ENCODE measurements around the gene NECAB2.

Gene NECAB2

DNA sequence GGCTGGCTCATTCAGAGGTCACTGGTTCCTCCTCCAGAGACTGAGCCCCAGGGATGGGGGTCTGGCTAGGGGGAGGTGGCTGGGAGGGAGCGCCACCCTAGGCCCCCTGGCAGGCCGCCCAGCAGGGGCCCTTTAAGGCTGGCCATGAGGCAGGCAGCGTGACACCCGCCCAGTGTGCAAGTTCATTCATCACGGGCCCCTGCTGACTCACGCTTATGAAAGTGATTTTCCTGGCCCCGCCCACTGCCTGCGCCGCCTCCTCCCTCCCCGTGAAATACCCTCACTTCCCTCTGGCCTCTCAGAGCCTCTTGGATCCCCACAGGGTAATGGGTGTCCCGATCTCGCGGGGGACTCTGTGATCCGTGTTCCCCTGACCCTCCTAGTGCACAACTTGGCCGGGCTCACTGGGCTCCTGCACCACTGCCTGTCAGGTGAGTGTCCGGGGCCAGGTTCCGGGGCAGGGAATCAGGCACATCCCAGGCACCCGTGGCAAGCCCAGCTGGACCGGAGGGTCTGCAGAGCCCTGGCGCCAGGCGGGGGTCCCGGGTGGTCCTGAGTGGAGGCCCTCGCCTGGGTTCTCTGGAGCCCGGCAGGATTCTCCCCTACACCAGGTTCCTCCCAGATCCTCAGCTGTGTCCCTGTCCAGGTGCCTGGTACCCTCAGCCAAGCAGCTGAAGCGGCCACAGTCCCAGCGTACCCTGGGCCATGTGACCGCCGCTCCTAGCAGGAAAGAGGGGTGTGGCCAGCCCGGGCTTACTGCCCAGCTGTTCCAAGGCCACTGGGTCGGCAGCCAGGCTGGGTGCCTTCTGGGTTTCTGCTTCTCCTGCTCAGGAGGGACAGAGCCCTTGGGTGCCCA lies 14.9 kb upstream of the NECAB2 start, which contains the start of gene OSGIN1:
OSGIN1 (plus strand) TSS at position 301 of the 856 bp plus-strand sequence. CDS start 4,432 bp downstream, outside the sequence.
- peak; percentile 96 for DNase-seq (ENCODE audit: low read depth, low spot score)

GRCh38 chr16:83953796-83954576 lies 14.1 kb upstream of the NECAB2 start:
- DNase-seq (ENCODE audit: low read depth, low spot score) = peak; percentile 50

GRCh38 chr16:83954577-83955016 lies 13.4 kb upstream of the NECAB2 start:
- DNase-seq (ENCODE audit: low read depth, low spot score) = peak; percentile 59

GRCh38 chr16:83955218-83956130 lies 12.6 kb upstream of the NECAB2 start:
- DNase-seq (ENCODE audit: low read depth, low spot score) = peak; percentile 48

GRCh38 chr16:83956336-83957289 lies 11.4 kb upstream of the NECAB2 start:
- peak; percentile 90 for DNase-seq (ENCODE audit: low read depth, low spot score)

GRCh38 chr16:83957296-83957855 lies 10.7 kb upstream of the NECAB2 start:
- no peak for DNase-seq (ENCODE audit: low read depth, low spot score)

DNA sequence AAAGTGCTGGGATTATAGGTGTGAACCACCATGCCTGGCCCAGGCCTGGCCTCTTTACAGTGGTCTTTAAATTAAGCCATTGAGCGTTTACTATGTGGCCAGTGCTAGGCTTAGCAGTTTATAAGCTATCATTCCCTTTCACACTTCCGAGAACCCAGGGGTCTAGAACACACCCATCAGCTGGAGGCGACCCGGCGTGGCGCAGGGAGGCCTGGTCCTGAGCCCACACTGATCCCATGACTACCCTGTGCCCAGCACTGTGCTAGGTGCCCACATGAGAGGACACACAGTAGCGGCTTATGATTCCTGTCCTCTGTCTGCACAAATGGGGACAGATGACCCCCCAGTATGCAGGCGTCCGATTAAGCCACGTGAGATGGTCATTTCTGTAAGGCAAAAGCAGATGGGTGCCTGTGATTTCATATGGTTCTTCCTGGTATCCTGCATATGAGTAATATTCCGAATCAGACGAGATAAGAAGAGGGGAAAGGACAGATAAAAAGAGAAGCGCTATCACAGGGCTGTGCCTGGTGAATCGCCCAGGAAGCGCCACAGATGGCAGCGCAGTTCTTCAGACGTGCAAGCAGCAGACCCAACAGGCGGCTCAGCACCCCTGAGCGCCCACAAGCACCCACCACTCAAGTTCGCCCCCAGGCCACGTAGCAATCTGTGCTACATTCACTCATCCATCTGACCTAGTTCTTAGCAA lies 9.8 kb upstream of the NECAB2 start:
- no peak for DNase-seq (ENCODE audit: low read depth, low spot score)

DNA sequence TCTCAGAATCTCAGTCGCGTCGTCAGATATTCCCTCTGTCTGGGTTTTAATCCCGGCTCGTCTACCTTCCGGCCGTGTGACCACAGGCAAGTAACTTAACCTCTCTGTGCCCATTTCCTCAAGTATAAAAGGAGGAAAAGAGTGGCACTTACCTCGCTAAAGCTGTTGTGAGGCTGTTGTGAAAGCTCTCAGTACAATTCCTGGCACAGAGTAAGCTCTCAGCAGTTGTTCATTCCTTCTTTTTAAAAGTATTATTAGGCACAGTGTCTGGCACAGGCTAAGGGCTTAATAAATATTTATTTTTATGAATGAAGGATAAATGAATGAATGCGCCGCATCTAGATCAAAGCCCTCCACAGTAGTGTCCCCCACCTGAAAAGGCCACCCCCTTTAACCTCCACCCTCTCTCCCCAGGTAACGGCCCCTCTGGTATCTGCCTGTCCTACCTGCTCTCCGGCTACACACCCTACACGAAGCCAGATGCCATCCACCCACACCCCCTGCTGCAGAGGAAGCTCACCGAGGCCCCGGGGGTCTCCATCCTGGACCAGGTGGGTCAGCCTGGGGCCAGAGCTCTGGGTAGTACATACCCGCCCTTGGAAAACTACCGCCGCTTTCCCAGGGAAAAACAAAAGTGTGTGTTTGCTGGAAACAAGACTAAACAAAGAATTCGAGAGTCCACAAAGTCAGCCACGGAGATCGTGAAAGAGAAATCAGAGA lies 9.0 kb upstream of the NECAB2 start:
- DNase-seq (ENCODE audit: low read depth, low spot score) = no peak

DNA sequence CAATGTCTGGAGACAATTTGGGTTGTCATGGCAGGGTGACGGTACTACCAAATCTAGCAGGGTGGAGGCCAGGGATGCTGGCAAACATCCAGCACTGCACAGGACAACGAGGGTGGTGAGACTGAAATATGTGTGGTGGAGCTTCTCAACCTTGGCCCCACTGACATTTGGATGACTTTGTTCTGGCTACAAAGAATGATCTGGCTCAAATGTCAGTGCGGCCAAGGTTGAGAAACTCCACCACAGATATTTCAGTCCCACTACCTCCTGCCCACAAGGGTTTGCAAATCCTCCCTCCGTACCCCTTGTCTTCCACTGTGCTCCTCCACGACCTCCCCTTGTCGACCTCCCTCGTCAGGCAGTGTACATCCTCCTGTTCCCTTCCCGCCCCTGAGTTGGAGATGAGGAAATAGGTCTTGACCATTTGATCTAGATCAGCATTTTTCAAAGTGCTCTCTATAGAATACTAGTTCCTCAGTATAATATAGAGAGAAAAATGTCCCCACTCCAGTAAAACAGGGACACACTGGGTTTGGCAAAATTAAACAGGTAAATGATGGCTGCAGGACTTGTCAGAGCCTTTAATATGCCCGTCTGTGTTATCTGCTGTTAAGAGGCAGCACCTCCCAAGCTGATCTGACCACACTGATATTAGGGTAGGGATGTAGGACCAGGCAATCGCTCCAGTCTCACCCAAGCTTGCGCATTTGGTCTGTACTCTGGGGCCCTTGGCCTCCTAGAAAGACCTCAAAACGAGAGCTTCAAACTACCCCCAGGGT lies 8.2 kb upstream of the NECAB2 start:
- DNase-seq (ENCODE audit: low read depth, low spot score) = no peak

DNA sequence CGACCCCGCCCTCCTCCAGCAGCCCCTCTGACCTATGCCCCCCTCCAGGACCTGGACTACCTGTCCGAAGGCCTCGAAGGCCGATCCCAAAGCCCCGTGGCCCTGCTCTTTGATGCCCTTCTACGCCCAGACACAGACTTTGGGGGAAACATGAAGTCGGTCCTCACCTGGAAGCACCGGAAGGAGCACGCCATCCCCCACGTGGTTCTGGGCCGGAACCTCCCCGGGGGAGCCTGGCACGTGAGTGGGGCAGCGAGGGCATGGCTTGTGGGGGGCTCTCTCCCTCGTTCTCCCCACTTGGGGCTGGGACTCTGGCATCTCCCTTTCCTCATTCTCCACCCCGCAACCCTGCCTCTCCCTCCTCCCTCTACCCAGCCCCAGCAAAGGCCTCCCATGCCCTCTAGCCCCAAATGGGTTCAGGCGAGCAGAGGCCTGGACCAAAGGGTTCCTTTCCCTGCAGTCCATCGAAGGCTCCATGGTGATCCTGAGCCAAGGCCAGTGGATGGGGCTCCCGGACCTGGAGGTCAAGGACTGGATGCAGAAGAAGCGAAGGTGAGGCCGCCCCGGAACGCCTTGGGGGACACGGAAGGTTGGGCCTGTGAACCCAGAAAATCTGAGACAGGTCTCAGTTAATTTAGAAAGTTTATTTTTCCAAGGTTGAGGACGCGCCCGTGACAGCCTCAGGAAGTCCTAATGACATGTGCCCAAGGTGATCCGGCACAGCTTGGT lies 7.4 kb upstream of the NECAB2 start:
- no peak for DNase-seq (ENCODE audit: low read depth, low spot score)

DNA sequence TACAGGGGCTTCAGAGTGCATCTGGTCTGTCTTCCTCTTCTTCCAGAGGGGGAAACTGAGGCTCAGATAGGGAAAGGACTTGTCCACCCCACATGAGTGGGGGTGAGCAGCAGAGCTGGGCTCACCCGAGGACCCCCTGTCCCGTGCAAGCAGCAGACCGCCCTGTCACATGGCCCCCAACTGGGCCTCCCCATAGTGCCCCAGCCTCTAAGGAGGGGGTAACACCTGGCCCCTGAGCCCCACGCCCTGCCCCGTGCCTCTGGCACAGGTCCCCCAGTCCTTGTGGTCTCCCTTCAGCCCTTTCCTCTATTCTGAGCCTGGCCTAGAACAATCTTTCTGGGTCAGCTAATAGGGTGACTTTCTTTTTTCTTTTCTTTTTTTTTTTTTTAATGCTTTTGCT lies 6.5 kb upstream of the NECAB2 start:
- DNase-seq (ENCODE audit: low read depth, low spot score) = no peak

DNA sequence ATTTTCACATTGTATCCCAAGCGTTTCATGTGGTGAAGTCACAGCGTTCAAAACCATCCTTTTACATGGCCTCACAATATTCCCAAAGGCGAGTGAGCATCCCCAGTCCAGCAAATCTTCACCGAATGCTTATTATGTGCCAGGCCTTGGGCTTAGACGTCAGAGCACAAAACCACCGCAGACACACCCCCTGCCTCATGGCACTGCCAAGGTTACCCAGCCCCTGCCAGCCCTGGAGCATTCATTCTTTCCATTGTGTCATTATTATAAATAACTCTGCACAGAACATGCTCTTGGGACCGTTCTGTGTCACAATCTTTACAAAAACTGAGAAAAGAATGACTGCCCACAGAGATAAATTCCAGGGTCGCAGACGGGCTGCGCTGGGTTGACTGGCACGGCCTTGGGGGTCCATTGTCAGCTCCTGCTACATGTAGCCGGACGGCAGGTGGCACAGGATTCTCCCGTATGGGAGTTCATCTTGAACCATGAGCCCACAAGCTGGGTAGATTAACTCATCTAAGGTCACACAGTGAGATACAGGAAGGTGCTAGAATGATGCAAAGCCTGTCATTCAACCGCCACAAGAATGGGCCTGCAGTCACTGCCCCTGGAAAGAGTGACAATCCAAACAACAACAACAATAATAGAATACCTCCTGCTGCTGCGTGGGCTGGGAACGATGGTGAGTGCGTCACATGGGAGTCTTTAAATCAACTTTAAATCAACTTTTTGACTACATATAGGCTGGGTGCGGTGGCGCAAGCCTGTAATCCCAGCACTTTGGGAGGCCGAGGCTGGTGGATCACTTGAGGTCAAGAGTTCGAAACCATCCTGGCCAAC lies 4.5 kb upstream of the NECAB2 start:
- DNase-seq (ENCODE audit: low read depth, low spot score) = no peak

- no peak for DNase-seq (ENCODE audit: low read depth, low spot score)
These were observed 3.2 kb upstream of the NECAB2 start for GRCh38 chr16:83964684-83965443.

DNA sequence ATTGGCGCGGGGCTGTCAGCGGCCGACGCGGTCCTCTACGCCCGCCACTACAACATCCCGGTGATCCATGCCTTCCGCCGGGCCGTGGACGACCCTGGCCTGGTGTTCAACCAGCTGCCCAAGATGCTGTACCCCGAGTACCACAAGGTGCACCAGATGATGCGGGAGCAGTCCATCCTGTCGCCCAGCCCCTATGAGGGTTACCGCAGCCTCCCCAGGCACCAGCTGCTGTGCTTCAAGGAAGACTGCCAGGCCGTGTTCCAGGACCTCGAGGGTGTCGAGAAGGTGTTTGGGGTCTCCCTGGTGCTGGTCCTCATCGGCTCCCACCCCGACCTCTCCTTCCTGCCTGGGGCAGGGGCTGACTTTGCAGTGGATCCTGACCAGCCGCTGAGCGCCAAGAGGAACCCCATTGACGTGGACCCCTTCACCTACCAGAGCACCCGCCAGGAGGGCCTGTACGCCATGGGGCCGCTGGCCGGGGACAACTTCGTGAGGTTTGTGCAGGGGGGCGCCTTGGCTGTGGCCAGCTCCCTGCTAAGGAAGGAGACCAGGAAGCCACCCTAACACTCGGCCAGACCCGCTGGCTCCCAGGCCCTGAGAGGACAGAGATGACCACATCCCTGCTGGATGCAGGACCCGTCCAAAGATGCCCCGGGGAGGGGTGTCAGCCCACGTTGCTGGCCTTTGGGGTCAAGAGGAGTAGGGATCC lies 2.4 kb upstream of the NECAB2 start:
- no peak for DNase-seq (ENCODE audit: low read depth, low spot score)

DNA sequence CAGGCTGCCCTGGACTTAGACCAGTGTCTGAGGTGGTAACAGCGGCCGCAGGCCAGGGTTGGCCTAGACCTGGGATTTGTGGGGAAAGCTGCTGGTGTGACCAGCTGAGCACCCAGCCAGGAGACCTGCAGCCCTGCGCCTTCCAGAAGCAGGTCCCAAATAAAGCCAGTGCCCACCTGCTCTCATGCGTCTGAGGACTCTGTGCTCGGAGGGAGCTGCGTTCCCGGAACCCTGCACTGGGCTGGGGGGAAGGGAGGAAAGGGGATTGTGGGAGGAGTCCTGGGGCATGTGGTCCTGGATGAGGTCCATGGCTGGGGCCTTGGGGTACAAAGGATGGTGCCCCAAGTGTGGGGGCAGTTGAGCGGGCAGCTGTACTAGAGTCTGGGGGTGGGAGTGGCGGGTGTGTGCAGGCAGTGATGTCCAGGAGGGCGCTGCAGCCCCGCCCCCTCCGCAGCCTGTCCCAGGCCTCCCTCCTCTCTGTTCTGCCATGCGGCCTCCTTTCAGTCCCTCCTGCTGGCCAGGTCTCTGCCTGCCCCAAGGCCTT lies 1.8 kb upstream of the NECAB2 start:
- DNase-seq (ENCODE audit: low read depth, low spot score) = no peak
